HCT116 (cell line): ENCODE results near the gene RPL35. TPM values are rescaled to one million over a fixed set of nuclear protein-coding genes. Genes with fewer than 3 reads are reported as not detected.

ENCODE experiments used
- ATAC-seq: fragments of 200-7000 bp; cut with Tn5 transposase; 2 replicates; pipeline ENCODE4 v1.9.1; 2020; ENCODE audit warnings: mild to moderate bottlenecking, moderate library complexity
- BruUV-seq: library from RNA; stranded (reverse); fragments of 400-500 nt; replicated peaks from 2 replicates; lab custom pipeline; 2021; lab: Mats Ljungman, UMichigan
- CTCF ChIA-PET: fragments of 300-600 bp; sonication (Branson Sonifier 250); formaldehyde crosslinking; loops from one replicate; lab custom pipeline; 2021; ENCODE audit warnings: antibody characterized with exemption; lab: Charles Lee
- POLR2A ChIA-PET: fragments of 300-600, 350-600 bp; sonication (Branson Sonifier 250); formaldehyde crosslinking; loops from one replicate; lab custom pipeline; 2021; ENCODE audit warnings: antibody characterized with exemption; lab: Charles Lee
- RAD21 ChIA-PET, 2 experiments: fragments of 300-600 bp; sonication (Branson Sonifier 250); formaldehyde crosslinking; loops; one replicate each; lab custom pipeline; 2023; ENCODE audit warnings: low total read pairs in 2 of 2; ENCODE audit not compliant: uncharacterized antibody in 2 of 2, unreplicated experiment in 2 of 2, low non-redundant PET in 1 of 2; lab: Charles Lee
- DNase-seq: peaks from one replicate; pipeline ENCODE4 v3.0.0-alpha.2; 2010; ENCODE audit warnings: low read depth, low spot score
- H2AFZ ChIP-seq: fragments of 200-600 bp; shearing (Covaris generic), sonication (generic); 2 replicates; pipeline ENCODE4 v1.6.1; 2017; ENCODE audit warnings: low read depth, mixed run types, mixed read lengths, antibody characterized with exemption, low read length; ENCODE audit not compliant: poor library complexity, severe bottlenecking
- H3K27ac ChIP-seq: 2 replicates; pipeline ENCODE4 v1.5.1; 2012; ENCODE audit warnings: low read depth, low read length
- H3K27me3 ChIP-seq: fragments of 200-600 bp; sonication (generic); 2 replicates; pipeline ENCODE4 v1.6.1; 2016; ENCODE audit warnings: mixed run types, low read length, mixed read lengths; ENCODE audit not compliant: insufficient read depth
- H3K36me3 ChIP-seq, 2 experiments: fragments of 200-500 bp in 1 of 2; fragments of 200-600 bp in 1 of 2; sonication (Bioruptor generic) in 1 of 2; sonication (generic) in 1 of 2; 2 replicates each; pipeline versions ENCODE4 v1.5.1 to v1.6.1; 2014 to 2016; ENCODE audit warnings: low read length in 2 of 2, inconsistent platforms in 1 of 2, mixed read lengths in 1 of 2, mixed run types in 1 of 2; ENCODE audit not compliant: insufficient read depth in 2 of 2, control insufficient read depth in 1 of 2
- H3K4me1 ChIP-seq, 2 experiments: fragments of 200-600 bp in 1 of 2; sonication (generic) in 1 of 2; 2 replicates each; pipeline versions ENCODE4 v1.5.1 to v1.6.1; 2012 to 2017; ENCODE audit warnings: low read length in 2 of 2, inconsistent platforms in 1 of 2, mild to moderate bottlenecking in 1 of 2, mixed read lengths in 1 of 2, mixed run types in 1 of 2, moderate library complexity in 1 of 2; ENCODE audit not compliant: insufficient read depth in 2 of 2, control insufficient read depth in 1 of 2
- H3K4me2 ChIP-seq: fragments of 200-600 bp; sonication (generic); 2 replicates; pipeline ENCODE4 v1.6.1; 2017; ENCODE audit warnings: mixed run types, low read length, mixed read lengths
- H3K4me3 ChIP-seq, 2 experiments: fragments of 200-600 bp in 1 of 2; sonication (generic) in 1 of 2; replicated peaks in 1 of 2; 2 replicates each; pipeline ENCODE4 v1.5.1; 2011 to 2016; ENCODE audit warnings: low read length in 2 of 2, control low read depth in 1 of 2, low read depth in 1 of 2, mild to moderate bottlenecking in 1 of 2, mixed read lengths in 1 of 2, mixed run types in 1 of 2
- H3K79me2 ChIP-seq: fragments of 200-600 bp; sonication (generic); 2 replicates; pipeline ENCODE4 v1.6.1; 2017; ENCODE audit warnings: mild to moderate bottlenecking, mixed run types, low read length, moderate library complexity, mixed read lengths; ENCODE audit not compliant: insufficient read depth
- H3K9ac ChIP-seq: fragments of 200-600 bp; sonication (generic); 2 replicates; pipeline ENCODE4 v1.6.1; 2016; ENCODE audit warnings: low read length, mixed read lengths
- H3K9me2 ChIP-seq: fragments of 200-600 bp; sonication (generic), shearing (Covaris generic); 2 replicates; pipeline ENCODE4 v1.6.1; 2017; ENCODE audit warnings: mixed run types, mild to moderate bottlenecking, moderate library complexity; ENCODE audit not compliant: insufficient read depth
- H3K9me3 ChIP-seq, 2 experiments: fragments of 200-500 bp in 1 of 2; fragments of 200-600 bp in 1 of 2; sonication (Bioruptor generic) in 1 of 2; sonication (generic) in 1 of 2; 2 replicates each; pipeline ENCODE4 v1.6.1; 2014 to 2017; ENCODE audit warnings: low read length in 2 of 2, mixed read lengths in 2 of 2, inconsistent platforms in 1 of 2, low read depth in 1 of 2, mild to moderate bottlenecking in 1 of 2, mixed run types in 1 of 2, moderate library complexity in 1 of 2; ENCODE audit not compliant: control insufficient read depth in 1 of 2, insufficient read depth in 1 of 2
- H4K20me1 ChIP-seq: fragments of 200-600 bp; sonication (generic), shearing (Covaris generic); 2 replicates; pipeline ENCODE4 v1.6.1; 2017; ENCODE audit warnings: mixed run types, mild to moderate bottlenecking, moderate library complexity; ENCODE audit not compliant: insufficient read depth
- CBX3 ChIP-seq: IDR thresholded peaks from 2 replicates; pipeline ENCODE4 v1.6.1; 2012; ENCODE audit warnings: low read depth
- CEBPB ChIP-seq: IDR thresholded peaks from 2 replicates; pipeline ENCODE4 v1.6.1; 2012; ENCODE audit warnings: low read depth
- ELF1 ChIP-seq: IDR thresholded peaks from 2 replicates; pipeline ENCODE4 v1.6.1; 2012; ENCODE audit warnings: low read depth, borderline replicate concordance
- EZH2 ChIP-seq: fragments of 200-600 bp; sonication (generic); IDR thresholded peaks from 2 replicates; pipeline ENCODE4 v1.6.1; 2017; ENCODE audit warnings: antibody characterized with exemption, mixed run types
- FOSL1 ChIP-seq: IDR thresholded peaks from 2 replicates; pipeline ENCODE4 v1.6.1; 2012; ENCODE audit warnings: low read depth
- POLR2A ChIP-seq: IDR thresholded peaks from 2 replicates; pipeline ENCODE4 v1.7.0; 2011; ENCODE audit warnings: borderline replicate concordance; ENCODE audit not compliant: insufficient read depth, insufficient read length; ENCODE audit errors: extremely low read depth
- RAD21 ChIP-seq: IDR thresholded peaks from 2 replicates; pipeline ENCODE4 v1.6.1; 2012; ENCODE audit warnings: low read depth, mild to moderate bottlenecking
- SP1 ChIP-seq: IDR thresholded peaks from 2 replicates; pipeline ENCODE4 v1.6.1; 2012; ENCODE audit warnings: low read depth
- SRF ChIP-seq: IDR thresholded peaks from 2 replicates; pipeline ENCODE4 v1.6.1; 2012; ENCODE audit warnings: low read depth
- TCF7L2 ChIP-seq: IDR thresholded peaks from 2 replicates; pipeline ENCODE4 v1.7.0; 2011; ENCODE audit warnings: borderline replicate concordance, inconsistent platforms; ENCODE audit not compliant: insufficient read depth, insufficient read length; ENCODE audit errors: extremely low read depth
- intact Hi-C: fragments of 100-400 bp; cut with micrococcal nuclease; formaldehyde crosslinking; loops from 2 replicates; pipeline ENCODE4 v1.10.0; 2022
- total RNA-seq: library from RNA; stranded (reverse); gene quantifications from one replicate; pipeline ENCODE4 v1.2.1, GENCODE V29; 2021; ENCODE audit not compliant: unreplicated experiment
- TF ChIP-seq, protein P1 (sequence below), 3 experiments: fragments of 200-600 bp in 1 of 3; sonication (generic) in 1 of 3; IDR thresholded peaks in 2 of 3; conservative IDR thresholded peaks in 1 of 3; 2 replicates each; pipeline ENCODE4 v1.5.1; 2012 to 2017; ENCODE audit warnings: low read depth in 2 of 3, low read length in 2 of 3, antibody characterized with exemption in 1 of 3, borderline replicate concordance in 1 of 3, control low read depth in 1 of 3, mild to moderate bottlenecking in 1 of 3, mixed read lengths in 1 of 3, mixed run types in 1 of 3, moderate library complexity in 1 of 3; ENCODE audit not compliant: insufficient read depth in 1 of 3
- TF ChIP-seq, protein P2 (sequence below): IDR thresholded peaks from 2 replicates; pipeline ENCODE4 v1.6.1; 2012

The RPL35 gene
- total RNA-seq, 1 experiment from 2014 or later, result 1,754 TPM

DNA sequence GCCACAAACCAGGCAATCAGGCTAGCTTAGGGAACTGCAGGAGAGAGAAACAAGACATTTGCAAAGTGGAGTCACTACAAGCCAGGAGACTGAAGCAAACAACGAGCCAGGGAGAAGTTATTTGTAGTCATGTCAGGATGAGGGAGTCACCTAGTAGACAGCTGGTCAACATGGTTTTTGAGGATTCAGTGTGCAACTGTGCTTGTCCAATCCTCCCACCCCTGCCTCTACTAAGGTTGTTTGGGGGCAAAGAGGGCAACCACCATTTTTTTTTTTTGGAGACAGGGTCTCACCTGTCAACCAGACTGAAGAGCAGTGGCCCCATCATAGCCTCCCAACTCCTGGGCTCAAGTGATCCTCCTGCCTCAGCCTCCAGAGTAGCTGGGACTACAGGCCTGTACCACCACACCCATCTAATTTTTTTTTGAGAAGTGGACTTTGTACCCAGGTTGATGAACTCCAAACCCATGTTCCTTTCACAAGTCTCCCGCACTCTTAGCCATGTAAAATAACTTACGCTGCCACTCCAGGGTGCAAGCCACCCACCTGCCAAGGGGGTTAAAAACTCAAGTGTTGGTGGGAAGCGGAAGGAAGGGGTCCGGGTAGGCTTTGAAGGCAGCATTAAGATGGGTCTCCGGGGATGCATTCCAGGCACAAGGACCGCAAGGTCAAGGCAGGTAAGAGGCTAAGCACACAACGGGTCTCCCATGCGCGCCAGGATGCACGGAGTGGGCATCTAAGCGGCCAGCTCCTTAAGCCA lies 995 bp downstream of the RPL35 start:
- BruUV-seq, result no TSS peak
- intact Hi-C loops, result no loop called here
- Histone ChIP-seq H3K36me3 (peaks cover 33 to 46% of the 10 kb centered on the region in 2 experiments), H3K4me2 (peak overlapping the region; percentile 96), H3K27me3 (no peaks in the 10 kb centered on the region), H3K4me3 (peak overlapping the region; percentile 89 to 100), H3K9ac (peak overlapping the region; percentile 92), H3K27ac (peak overlapping the region; percentile 96), H3K4me1 (peaks cover 19 to 57% of the 10 kb centered on the region in 2 experiments), H3K9me2 (no peaks in the 10 kb centered on the region), H3K79me2 (peaks cover 43% of the 10 kb centered on the region)
- ATAC-seq, result no peak
- DNase-seq, result no peak
- ChIA-PET RAD21 (no interaction called here), CTCF (interaction anchor here (2.3 kb wide), 1 partner anchor 8 kb away, joined by 25 read pairs; the partner anchor contains the start of gene WDR38)
- TF ChIP-seq, protein P1, sequence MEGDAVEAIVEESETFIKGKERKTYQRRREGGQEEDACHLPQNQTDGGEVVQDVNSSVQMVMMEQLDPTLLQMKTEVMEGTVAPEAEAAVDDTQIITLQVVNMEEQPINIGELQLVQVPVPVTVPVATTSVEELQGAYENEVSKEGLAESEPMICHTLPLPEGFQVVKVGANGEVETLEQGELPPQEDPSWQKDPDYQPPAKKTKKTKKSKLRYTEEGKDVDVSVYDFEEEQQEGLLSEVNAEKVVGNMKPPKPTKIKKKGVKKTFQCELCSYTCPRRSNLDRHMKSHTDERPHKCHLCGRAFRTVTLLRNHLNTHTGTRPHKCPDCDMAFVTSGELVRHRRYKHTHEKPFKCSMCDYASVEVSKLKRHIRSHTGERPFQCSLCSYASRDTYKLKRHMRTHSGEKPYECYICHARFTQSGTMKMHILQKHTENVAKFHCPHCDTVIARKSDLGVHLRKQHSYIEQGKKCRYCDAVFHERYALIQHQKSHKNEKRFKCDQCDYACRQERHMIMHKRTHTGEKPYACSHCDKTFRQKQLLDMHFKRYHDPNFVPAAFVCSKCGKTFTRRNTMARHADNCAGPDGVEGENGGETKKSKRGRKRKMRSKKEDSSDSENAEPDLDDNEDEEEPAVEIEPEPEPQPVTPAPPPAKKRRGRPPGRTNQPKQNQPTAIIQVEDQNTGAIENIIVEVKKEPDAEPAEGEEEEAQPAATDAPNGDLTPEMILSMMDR (IDR thresholded peaks at IDR 0.05 in 2 of 3, conservative IDR thresholded peaks at IDR 0.05 in 1 of 3; ENCODE audit: borderline replicate concordance in 1 of 3, insufficient read depth in 1 of 3, low read depth in 2 of 3, low read length in 2 of 3), result no peak
- TF ChIP-seq SP1, result no peak
- TF ChIP-seq CEBPB, result no peak
- TF ChIP-seq EZH2, result no peak
- TF ChIP-seq CBX3, result no peak
- no peak for TF ChIP-seq FOSL1
- TF ChIP-seq SRF, result no peak
- no peak for TF ChIP-seq POLR2A
- TF ChIP-seq RAD21, result no peak
- TF ChIP-seq ELF1, result no peak
- TF ChIP-seq, protein P2, sequence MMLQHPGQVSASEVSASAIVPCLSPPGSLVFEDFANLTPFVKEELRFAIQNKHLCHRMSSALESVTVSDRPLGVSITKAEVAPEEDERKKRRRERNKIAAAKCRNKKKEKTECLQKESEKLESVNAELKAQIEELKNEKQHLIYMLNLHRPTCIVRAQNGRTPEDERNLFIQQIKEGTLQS, result no peak
- TF ChIP-seq TCF7L2, result no peak
- TF ChIP-seq, all 23 proteins: peak for 0
- no peak overlapping the region for H2AFZ ChIP-seq
- POLR2A ChIA-PET, result interaction anchor here (1.7 to 2.6 kb wide), 3 partner anchors 8 to 90 kb away, joined by 4 to 11 read pairs (median 7); partner anchors contain the start of genes NR6A1 and WDR38
- peaks cover 49% of the 10 kb centered on the region for H4K20me1 ChIP-seq
- H3K9me3 ChIP-seq, result no peaks in the 10 kb centered on the region
